K562 (cell line): ENCODE data around the gene CDCA7. TPM values are rescaled to one million over a fixed set of nuclear protein-coding genes. Genes with fewer than 3 reads are reported as not detected.

Source experiments
- ARID3A ChIP-seq: IDR thresholded peaks from 2 replicates; pipeline ENCODE4 v1.6.1; 2012; ENCODE audit warnings: low read depth, low read length, improper control_type of control experiment, borderline replicate concordance
- CBFB ChIP-seq: sonication (generic); formaldehyde crosslinking; IDR thresholded peaks from 2 replicates; pipeline ENCODE4 v1.4.0; 2020; ENCODE audit warnings: mild to moderate bottlenecking, missing genetic modification reagents
- CBX1 ChIP-seq: sonication (generic); IDR thresholded peaks from 2 replicates; pipeline ENCODE4 v1.6.1; 2016; ENCODE audit warnings: antibody characterized with exemption, low read depth, mild to moderate bottlenecking
- CBX5 ChIP-seq: IDR thresholded peaks from 2 replicates; pipeline ENCODE4 v1.6.1; 2014; ENCODE audit warnings: low read depth, borderline replicate concordance
- CEBPB ChIP-seq: fragments of 450-650 bp; IDR thresholded peaks from 2 replicates; pipeline ENCODE4 v1.6.1; 2016; ENCODE audit warnings: missing genetic modification characterization, missing compliant biosample characterization
- DPF2 ChIP-seq: fragments of 450-650 bp; IDR thresholded peaks from 2 replicates; pipeline ENCODE4 v1.6.1; 2016
- ELK1 ChIP-seq: sonication (generic); formaldehyde crosslinking; IDR thresholded peaks from 2 replicates; pipeline ENCODE4 v1.8.1; 2022; ENCODE audit warnings: missing genetic modification reagents
- LARP7 ChIP-seq: fragments of 450-650 bp; IDR thresholded peaks from 2 replicates; pipeline ENCODE4 v1.6.1; 2016
- MXD1 ChIP-seq: fragments of 250-450 bp; sonication (Bioruptor Pico); IDR thresholded peaks from 2 replicates; pipeline ENCODE4 v1.8.0; 2021; ENCODE audit warnings: borderline replicate concordance, mild to moderate bottlenecking, moderate library complexity; ENCODE audit not compliant: poor library complexity, severe bottlenecking
- PTRF ChIP-seq: fragments of 450-650 bp; IDR thresholded peaks from 2 replicates; pipeline ENCODE4 v1.6.1; 2016; ENCODE audit warnings: mild to moderate bottlenecking, missing genetic modification characterization, missing compliant biosample characterization
- RAD21 ChIP-seq, 2 experiments: fragments of 250-450 bp in 1 of 2; fragments of 450-650 bp in 1 of 2; sonication (Bioruptor Pico) in 1 of 2; formaldehyde crosslinking in 1 of 2; IDR thresholded peaks in 1 of 2; conservative IDR thresholded peaks in 1 of 2; 2 replicates each; pipeline versions ENCODE4 v1.4.0 to v1.8.0; 2020 to 2022; ENCODE audit warnings: mild to moderate bottlenecking in 2 of 2, moderate library complexity in 1 of 2
- SMARCA5 ChIP-seq: fragments of 450-650 bp; IDR thresholded peaks from 2 replicates; pipeline ENCODE4 v1.6.1; 2016
- SNIP1 ChIP-seq: fragments of 450-650 bp; IDR thresholded peaks from 2 replicates; pipeline ENCODE4 v1.7.1; 2017; ENCODE audit warnings: low read depth, mild to moderate bottlenecking
- TBP ChIP-seq: optimal IDR thresholded peaks from 2 replicates; pipeline ENCODE3; 2011; ENCODE audit warnings: low read depth, low read length, improper control_type of control experiment
- TFAM ChIP-seq: fragments of 250-450 bp; sonication (Bioruptor Pico); conservative IDR thresholded peaks from 2 replicates; pipeline ENCODE4 v1.5.0; 2021; ENCODE audit warnings: mild to moderate bottlenecking, moderate library complexity
- TFE3 ChIP-seq: fragments of 450-650 bp; formaldehyde crosslinking; IDR thresholded peaks from 2 replicates; pipeline ENCODE4 v1.4.0; 2020; ENCODE audit warnings: mild to moderate bottlenecking, mixed read lengths
- TRIM28 ChIP-seq: fragments of 450-650 bp; IDR thresholded peaks from 2 replicates; pipeline ENCODE4 v1.6.1; 2017
- ZFP91 ChIP-seq: sonication (generic); formaldehyde crosslinking; IDR thresholded peaks from 2 replicates; pipeline ENCODE4 v1.8.0; 2022; ENCODE audit warnings: mild to moderate bottlenecking, missing genetic modification reagents
- ZFPM2 ChIP-seq: fragments of 250-450 bp; sonication (Bioruptor Pico); IDR thresholded peaks from 2 replicates; pipeline ENCODE4 v1.5.1; 2022; ENCODE audit warnings: mild to moderate bottlenecking
- ZNF24 ChIP-seq: fragments of 450-650 bp; IDR thresholded peaks from 2 replicates; pipeline ENCODE4 v1.6.1; 2016
- ZNF384 ChIP-seq: IDR thresholded peaks from 2 replicates; pipeline ENCODE4 v1.6.1; 2012; ENCODE audit warnings: low read depth, low read length, improper control_type of control experiment
- ZNF511 ChIP-seq: sonication (generic); formaldehyde crosslinking; IDR thresholded peaks from 2 replicates; pipeline ENCODE4 v1.8.0; 2022; ENCODE audit warnings: mild to moderate bottlenecking, missing genetic modification reagents
- ZNF780A ChIP-seq: fragments of 250-450 bp; sonication (Bioruptor Pico); IDR thresholded peaks from 2 replicates; pipeline ENCODE4 v1.5.0; 2021; ENCODE audit warnings: mild to moderate bottlenecking
- polyA plus RNA-seq, 8 experiments: library from polyadenylated mRNA; depleted of rRNA in 4 of 8; stranded (reverse) in 5 of 8; unstranded in 3 of 8; fragments of >200 nt; fragmentation: Nextera tagmentation in 2 of 8; fragmentation: Illumina TruSeq in 1 of 8; extraction: Ambion mirVana in 2 of 8; extraction: Trizol in 1 of 8; gene quantifications; 2 replicates each; pipeline versions ENCODE4 v1.2.1 to v1.2.3, GENCODE V29; 2011 to 2014; ENCODE audit warnings: inconsistent platforms in 1 of 8, missing spikeins in 1 of 8
- total RNA-seq, 7 experiments: library from RNA; depleted of rRNA in 6 of 7; stranded (reverse); fragments of >200 nt in 6 of 7; fragmentation: Illumina TruSeq in 2 of 7; extraction: Trizol in 2 of 7; gene quantifications; 2 replicates each; pipeline versions ENCODE4 v1.2.1 to v1.2.3, GENCODE V29; 2011 to 2021; ENCODE audit warnings: low replicate concordance in 1 of 7

Gene CDCA7
- total and polyA plus RNA-seq, 9 of the 15 experiments (the other 6 are each of a cell fraction or from before 2014, with no cell fraction given): 28.5 to 122 (median 51.0) TPM

GRCh38 chr2:173354582-173355131 is at the start of gene CDCA7 (continued):
- TF ChIP-seq ZFPM2 (no peak), ZNF384 (no peak), TFAM (CRISPR knock-in tag) (no peak), CBX1 (no peak; the same call in 1 of the 2 replicates), MXD1 (no peak), DPF2 (no peak), LARP7 (peak; percentile 84; the same call in 1 of the 2 replicates), CBX5 (no peak), TFE3 (CRISPR knock-in tag) (no peak), ZNF24 (peak; percentile 84; the same call in 1 of the 2 replicates), ZNF780A (CRISPR knock-in tag) (no peak), CEBPB (tag) (peak; percentile 34; the same call in 1 of the 2 replicates), PTRF (no peak), TRIM28 (no peak), ZNF511 (CRISPR knock-in tag) (peak; percentile 99), SNIP1 (0 out of 2 replicates have a peak, but pooled peaks have one; percentile 6), CBFB (CRISPR knock-in tag) (no peak; the same call in 1 of the 2 replicates), SMARCA5 (no peak), ELK1 (CRISPR knock-in tag) (0 out of 2 replicates have a peak, but pooled peaks have one; percentile 67), ZFP91 (CRISPR knock-in tag) (peak; percentile 29; the same call in 1 of the 2 replicates), RAD21 (CRISPR knock-in tag; conservative IDR thresholded peaks at IDR 0.05 in 1 of 2, IDR thresholded peaks at IDR 0.05 in 1 of 2) (0 out of 4 replicates have a peak, but pooled peaks of 1 of the 2 experiments have one; percentile 16), ARID3A (no peak), TBP (peak; percentile 66)
